K562 (cell line): ENCODE results near the gene RNF223. TPM values are rescaled to one million over a fixed set of nuclear protein-coding genes. Genes with fewer than 3 reads are reported as not detected.

ENCODE experiments used
- ATAC-seq: fragments of 200-7000 bp; cut with Tn5 transposase; 3 replicates; pipeline ENCODE4 v1.9.1; 2020; ENCODE audit warnings: moderate library complexity
- BruUV-seq: library from RNA; stranded (reverse); fragments of 400-500 nt; replicated peaks from 2 replicates; lab custom pipeline; 2021; lab: Mats Ljungman, UMichigan
- CTCF ChIA-PET: fragments of 300-600 bp; formaldehyde crosslinking; extraction: SDS; loops from one replicate; lab custom pipeline; 2021; ENCODE audit warnings: low intra/inter-chr PET ratio; lab: Yijun Ruan, JAX
- POLR2A ChIA-PET: fragments of 300-600, 350-650 bp; sonication (Branson Sonifier 250); formaldehyde crosslinking; extraction: SDS; loops from one replicate; lab custom pipeline; 2021; ENCODE audit warnings: antibody characterized with exemption, inconsistent platforms; lab: Yijun Ruan, JAX
- DNase-seq, 4 experiments: peaks; one replicate each; pipeline versions ENCODE4 v3.0.0 to v3.0.0-alpha.2; 2011 to 2018; ENCODE audit warnings: low spot score in 3 of 4, mixed read lengths in 3 of 4; ENCODE audit errors: extremely low read depth in 1 of 4
- FAIRE-seq: peaks from 2 replicates; lab custom pipeline; 2011; peaks lifted over from hg19 to GRCh38; lab: Jason Lieb, UNC
- H2AFZ ChIP-seq: 2 replicates; pipeline ENCODE4 v1.6.0; 2011; ENCODE audit warnings: low read depth, low read length, control low read depth, inconsistent platforms
- H3K27ac ChIP-seq: fragments of 200-600 bp; 3 replicates; pipeline ENCODE4 v1.8.0; 2011; ENCODE audit warnings: low read depth, mild to moderate bottlenecking, control low read depth, inconsistent platforms, low read length, moderate library complexity, mixed read lengths; ENCODE audit errors: extremely low read depth
- H3K27me3 ChIP-seq, 2 experiments: fragments of 300-600 bp in 1 of 2; 2 replicates in 1 of 2; 3 replicates in 1 of 2; pipeline versions ENCODE4 v1.6.0 to v1.8.0; 2011; ENCODE audit warnings: inconsistent platforms in 2 of 2, low read length in 2 of 2, mild to moderate bottlenecking in 1 of 2, mixed read lengths in 1 of 2, moderate library complexity in 1 of 2; ENCODE audit not compliant: control insufficient read depth in 2 of 2, insufficient read depth in 2 of 2
- H3K36me3 ChIP-seq: fragments of 300-600 bp; 3 replicates; pipeline ENCODE4 v1.8.0; 2011; ENCODE audit warnings: mild to moderate bottlenecking, low read length, inconsistent platforms; ENCODE audit not compliant: control insufficient read depth, insufficient read depth
- H3K4me1 ChIP-seq, 2 experiments: fragments of 200-600 bp in 1 of 2; replicated peaks in 1 of 2; 2 replicates in 1 of 2; 3 replicates in 1 of 2; pipeline versions ENCODE4 v1.5.1 to v1.8.0; 2011; ENCODE audit warnings: inconsistent platforms in 2 of 2, low read length in 2 of 2, mild to moderate bottlenecking in 1 of 2, mixed read lengths in 1 of 2, moderate library complexity in 1 of 2; ENCODE audit not compliant: control insufficient read depth in 2 of 2, insufficient read depth in 2 of 2
- H3K4me2 ChIP-seq: 2 replicates; pipeline ENCODE4 v1.6.1; 2011; ENCODE audit warnings: low read length, control low read depth, inconsistent platforms, mixed read lengths; ENCODE audit not compliant: insufficient read depth
- H3K4me3 ChIP-seq: fragments of 200-600 bp; sonication (generic), shearing (Covaris generic); 2 replicates; pipeline ENCODE4 v1.5.1; 2016; ENCODE audit warnings: control low read depth, inconsistent platforms
- H3K79me2 ChIP-seq: fragments of 200-600 bp; 3 replicates; pipeline ENCODE4 v1.8.0; 2011; ENCODE audit warnings: low read length, inconsistent platforms; ENCODE audit not compliant: control insufficient read depth, insufficient read depth
- H3K9ac ChIP-seq, 2 experiments: 2 replicates each; pipeline versions ENCODE4 v1.6.0 to v1.6.1; 2011; ENCODE audit warnings: low read depth in 2 of 2, low read length in 2 of 2, control low read depth in 1 of 2, inconsistent platforms in 1 of 2, mild to moderate bottlenecking in 1 of 2, mixed read lengths in 1 of 2; ENCODE audit not compliant: insufficient read depth in 1 of 2
- H3K9me1 ChIP-seq: one replicate; pipeline ENCODE4 v1.6.0; 2011; ENCODE audit warnings: inconsistent platforms, mild to moderate bottlenecking, low read length, moderate library complexity; ENCODE audit not compliant: control insufficient read depth, insufficient read depth
- H3K9me3 ChIP-seq: replicated peaks from 2 replicates; pipeline ENCODE4 v1.5.1; 2011; ENCODE audit warnings: low read depth, low read length, inconsistent platforms; ENCODE audit not compliant: control insufficient read depth, insufficient read depth
- H4K20me1 ChIP-seq: replicated peaks from 2 replicates; pipeline ENCODE4 v1.6.1; 2011; ENCODE audit warnings: low read length, inconsistent platforms, mixed read lengths; ENCODE audit not compliant: control insufficient read depth, insufficient read depth
- CBX3 ChIP-seq, 2 experiments: IDR thresholded peaks; 1 replicate in 1 of 2; 2 replicates in 1 of 2; pipeline ENCODE4 v1.6.1; 2012; ENCODE audit warnings: inconsistent platforms in 2 of 2, low read length in 2 of 2, borderline replicate concordance in 1 of 2, control low read depth in 1 of 2
- CCAR2 ChIP-seq: fragments of 200-400 bp; formaldehyde crosslinking; IDR thresholded peaks from 2 replicates; pipeline ENCODE4 v1.6.1; 2017; ENCODE audit warnings: mild to moderate bottlenecking, low read depth, low read length
- POLR2G ChIP-seq: fragments of 200-400 bp; formaldehyde crosslinking; IDR thresholded peaks from 2 replicates; pipeline ENCODE4 v1.6.1; 2017; ENCODE audit warnings: low read depth, mild to moderate bottlenecking, antibody characterized with exemption, low read length, moderate library complexity
- SAP30 ChIP-seq: fragments of 200-600 bp; sonication (generic); IDR thresholded peaks from 2 replicates; pipeline ENCODE4 v1.6.1; 2012; ENCODE audit warnings: borderline replicate concordance, low read depth, mild to moderate bottlenecking, moderate library complexity, low read length, control low read depth, inconsistent platforms; ENCODE audit not compliant: insufficient read depth, poor library complexity, severe bottlenecking
- SP2 ChIP-seq: IDR thresholded peaks from 2 replicates; pipeline ENCODE4 v1.6.1; 2011; ENCODE audit warnings: mild to moderate bottlenecking, low read depth, low read length, moderate library complexity; ENCODE audit not compliant: poor library complexity, severe bottlenecking; ENCODE audit errors: extremely low read depth
- U2AF2 ChIP-seq: fragments of 200-400 bp; formaldehyde crosslinking; optimal IDR thresholded peaks from 2 replicates; pipeline ENCODE3; 2017; ENCODE audit warnings: low read depth, mild to moderate bottlenecking, low read length
- VEZF1 ChIP-seq: fragments of 200-800 bp; sonication (Bioruptor generic); IDR thresholded peaks from 2 replicates; pipeline ENCODE4 v1.6.1; 2017; ENCODE audit warnings: missing genetic modification characterization, missing compliant biosample characterization
- ZFX ChIP-seq: sonication (generic); formaldehyde crosslinking; IDR thresholded peaks from 2 replicates; pipeline ENCODE4 v1.8.0; 2022; ENCODE audit warnings: mild to moderate bottlenecking, missing genetic modification reagents, moderate library complexity
- ZNF12 ChIP-seq: sonication (generic); formaldehyde crosslinking; IDR thresholded peaks from 2 replicates; pipeline ENCODE4 v1.4.0; 2020; ENCODE audit warnings: mild to moderate bottlenecking, missing genetic modification reagents
- ZNF311 ChIP-seq: fragments of 250-450 bp; sonication (Bioruptor Pico); IDR thresholded peaks from 2 replicates; pipeline ENCODE4 v1.4.0; 2020; ENCODE audit warnings: mild to moderate bottlenecking, moderate library complexity
- ZNF695 ChIP-seq: fragments of 450-650 bp; formaldehyde crosslinking; IDR thresholded peaks from 2 replicates; pipeline ENCODE4 v1.4.0; 2020; ENCODE audit warnings: mild to moderate bottlenecking, moderate library complexity
- ZNF79 ChIP-seq: fragments of 250-450 bp; sonication (Bioruptor Pico); IDR thresholded peaks from 2 replicates; pipeline ENCODE4 v1.4.0; 2020; ENCODE audit warnings: low read depth, mild to moderate bottlenecking, moderate library complexity
- WGBS: fragments of 100-300 bp; shearing (Covaris generic); methylation state at CpG from one replicate; pipeline ENCODE4 v1.1.6; 2016; ENCODE audit warnings: low coverage, mixed read lengths; ENCODE audit not compliant: insufficient coverage; ENCODE audit errors: missing lambda C conversion rate; 5-methylcytosine and 5-hydroxymethylcytosine counted together
- in situ Hi-C: fragments of 300-500 bp; cut with MboI; formaldehyde crosslinking; loops from 4 replicates; pipeline ENCODE4 v1.15.0; 2018; ENCODE audit warnings: inconsistent platforms, mixed read lengths
- intact Hi-C: fragments of 100-400 bp; cut with micrococcal nuclease; formaldehyde crosslinking; loops from 2 replicates; pipeline ENCODE4 v1.14.2; 2022
- polyA plus RNA-seq, 8 experiments: library from polyadenylated mRNA; depleted of rRNA in 4 of 8; stranded (reverse) in 5 of 8; unstranded in 3 of 8; fragments of >200 nt; fragmentation: Nextera tagmentation in 2 of 8; fragmentation: Illumina TruSeq in 1 of 8; extraction: Ambion mirVana in 2 of 8; extraction: Trizol in 1 of 8; gene quantifications; 2 replicates each; pipeline versions ENCODE4 v1.2.1 to v1.2.3, GENCODE V29; 2011 to 2014; ENCODE audit warnings: inconsistent platforms in 1 of 8, missing spikeins in 1 of 8
- total RNA-seq, 7 experiments: library from RNA; depleted of rRNA in 6 of 7; stranded (reverse); fragments of >200 nt in 6 of 7; fragmentation: Illumina TruSeq in 2 of 7; extraction: Trizol in 2 of 7; gene quantifications; 2 replicates each; pipeline versions ENCODE4 v1.2.1 to v1.2.3, GENCODE V29; 2011 to 2021; ENCODE audit warnings: low replicate concordance in 1 of 7
- TF ChIP-seq, protein P1 (sequence below): fragments of 250-450 bp; sonication (Bioruptor Pico); IDR thresholded peaks from 2 replicates; pipeline ENCODE4 v1.5.0; 2022; ENCODE audit warnings: mild to moderate bottlenecking
- TF ChIP-seq, protein P2 (sequence below): fragments of 450-650 bp; IDR thresholded peaks from 2 replicates; pipeline ENCODE4 v1.6.1; 2016; ENCODE audit warnings: antibody characterized with exemption

The RNF223 gene
- total and polyA plus RNA-seq, 9 of the 15 experiments (the other 6 are each of a cell fraction or from before 2014, with no cell fraction given), result 0.04 to 0.32 TPM; not detected in 7

- Histone ChIP-seq H3K79me2 (no peaks in the 10 kb centered on the region), H3K4me2 (peak overlapping the region; percentile 90), H3K27me3 (no peaks in the 10 kb centered on the region), H3K9ac (peak overlapping the region; percentile 74 to 92; a peak in 3 of 4 replicates), H3K4me1 (peaks cover 44 to 84% of the 10 kb centered on the region in 2 experiments), H3K4me3 (peak overlapping the region; percentile 69), H2AFZ (peak overlapping the region; percentile 86), H3K9me3 (no peaks in the 10 kb centered on the region), H4K20me1 (no peaks in the 10 kb centered on the region), H3K36me3 (peaks cover 16% of the 10 kb centered on the region; the same call in 1 of the 3 replicates), H3K9me1 (no peaks in the 10 kb centered on the region), H3K27ac (peak overlapping the region; percentile 67)
- DNase-seq, result peak; percentile 74 to 94 (median 92)
- FAIRE-seq, result peak; percentile 60
- peak; percentile 74 for ATAC-seq
- POLR2A ChIA-PET, result interaction anchor here (0.5 to 1.5 kb wide), 5 partner anchors 8 to 19 kb away, joined by 3 to 4 read pairs (median 3); no protein-coding TSS in a partner anchor
- in situ Hi-C loops, result no loop called here
- intact Hi-C loops, result no loop called here
- BruUV-seq, result no TSS peak
- 2% methylated on average over 26 of the region's 48 CpGs for WGBS
- CTCF ChIA-PET, result interaction anchor here (0.8 kb wide), 1 partner anchor 189 kb away, joined by 3 read pairs; no protein-coding TSS in a partner anchor
- TF ChIP-seq CCAR2 (no peak), ZNF311 (CRISPR knock-in tag) (no peak), SP2 (no peak), ZFX (CRISPR knock-in tag) (peak; percentile 53), ZNF12 (CRISPR knock-in tag) (0 out of 2 replicates have a peak, but pooled peaks have one; percentile 9), VEZF1 (CRISPR knock-in tag) (peak; percentile 87), ZNF79 (CRISPR knock-in tag) (no peak), SAP30 (peak; percentile 84), U2AF2 (no peak), ZNF695 (CRISPR knock-in tag) (no peak), CBX3 (IDR thresholded peaks at IDR 0.05; ENCODE audit: borderline replicate concordance in 1 of 2, low read length in 2 of 2) (peak in 1 of 2 experiments; percentile 41; a peak in 1 of 3 replicates), POLR2G (peak; percentile 79)
- TF ChIP-seq, protein P1, sequence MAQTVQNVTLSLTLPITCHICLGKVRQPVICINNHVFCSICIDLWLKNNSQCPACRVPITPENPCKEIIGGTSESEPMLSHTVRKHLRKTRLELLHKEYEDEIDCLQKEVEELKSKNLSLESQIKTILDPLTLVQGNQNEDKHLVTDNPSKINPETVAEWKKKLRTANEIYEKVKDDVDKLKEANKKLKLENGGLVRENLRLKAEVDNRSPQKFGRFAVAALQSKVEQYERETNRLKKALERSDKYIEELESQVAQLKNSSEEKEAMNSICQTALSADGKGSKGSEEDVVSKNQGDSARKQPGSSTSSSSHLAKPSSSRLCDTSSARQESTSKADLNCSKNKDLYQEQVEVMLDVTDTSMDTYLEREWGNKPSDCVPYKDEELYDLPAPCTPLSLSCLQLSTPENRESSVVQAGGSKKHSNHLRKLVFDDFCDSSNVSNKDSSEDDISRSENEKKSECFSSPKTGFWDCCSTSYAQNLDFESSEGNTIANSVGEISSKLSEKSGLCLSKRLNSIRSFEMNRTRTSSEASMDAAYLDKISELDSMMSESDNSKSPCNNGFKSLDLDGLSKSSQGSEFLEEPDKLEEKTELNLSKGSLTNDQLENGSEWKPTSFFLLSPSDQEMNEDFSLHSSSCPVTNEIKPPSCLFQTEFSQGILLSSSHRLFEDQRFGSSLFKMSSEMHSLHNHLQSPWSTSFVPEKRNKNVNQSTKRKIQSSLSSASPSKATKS (CRISPR knock-in tag), result no peak
- TF ChIP-seq, protein P2, sequence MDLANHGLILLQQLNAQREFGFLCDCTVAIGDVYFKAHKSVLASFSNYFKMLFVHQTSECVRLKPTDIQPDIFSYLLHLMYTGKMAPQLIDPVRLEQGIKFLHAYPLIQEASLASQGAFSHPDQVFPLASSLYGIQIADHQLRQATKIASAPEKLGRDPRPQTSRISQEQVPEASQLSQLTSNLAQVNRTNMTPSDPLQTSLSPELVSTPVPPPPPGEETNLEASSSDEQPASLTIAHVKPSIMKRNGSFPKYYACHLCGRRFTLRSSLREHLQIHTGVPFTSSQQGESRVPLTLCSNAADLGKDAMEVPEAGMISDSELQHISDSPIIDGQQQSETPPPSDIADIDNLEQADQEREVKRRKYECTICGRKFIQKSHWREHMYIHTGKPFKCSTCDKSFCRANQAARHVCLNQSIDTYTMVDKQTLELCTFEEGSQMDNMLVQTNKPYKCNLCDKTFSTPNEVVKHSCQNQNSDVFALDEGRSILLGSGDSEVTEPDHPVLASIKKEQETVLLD, result 0 out of 2 replicates have a peak, but pooled peaks have one; percentile 54
These were observed 15.1 kb downstream of the RNF223 start for GRCh38 chr1:1058921-1059493.
